ENCODE results near the gene ENTHD1.

GRCh38 chr22:39852799-39853198 lies 40.8 kb downstream of the ENTHD1 start:
- TF ChIP-seq CEBPB (IDR thresholded peaks at IDR 0.05) = no peak
- no peak for TF ChIP-seq TEAD4 (IDR thresholded peaks at IDR 0.05)
- TF ChIP-seq EP300 (IDR thresholded peaks at IDR 0.05; ENCODE audit: borderline replicate concordance) = no peak
- no peak for TF ChIP-seq MAX (IDR thresholded peaks at IDR 0.05)
